ENCODE data around the gene FOXP1.

GRCh38 chr3:71415681-71416122 is 167.8 kb downstream of the FOXP1 start:
- TF ChIP-seq CTCF (IDR thresholded peaks at IDR 0.05; ENCODE audit: low read depth, low read length, poor library complexity, severe bottlenecking) = no peak
- no peak for TF ChIP-seq EZH2phosphoT487 (IDR thresholded peaks at IDR 0.05; ENCODE audit: borderline replicate concordance, low read length)
